Panc1 (cell line): Measurements from ENCODE around the gene NUBP1. TPM values are rescaled to one million over a fixed set of nuclear protein-coding genes. Genes with fewer than 3 reads are reported as not detected.

ENCODE experiments used
- ATAC-seq: fragments of 200-7000 bp; cut with Tn5 transposase; 2 replicates; pipeline ENCODE4 v1.9.1; 2020; ENCODE audit warnings: mild to moderate bottlenecking, moderate library complexity
- BruUV-seq: library from RNA; stranded (reverse); fragments of 400-500 nt; replicated peaks from 2 replicates; lab custom pipeline; 2021; lab: Mats Ljungman, UMichigan
- CTCF ChIA-PET: fragments of 300-600 bp; sonication (Branson Sonifier 250); formaldehyde crosslinking; loops from one replicate; lab custom pipeline; 2022; ENCODE audit warnings: antibody characterized with exemption; lab: Charles Lee
- POLR2A ChIA-PET: fragments of 300-600 bp; sonication (Branson Sonifier 250); formaldehyde crosslinking; loops from one replicate; lab custom pipeline; 2022; ENCODE audit warnings: antibody characterized with exemption; lab: Charles Lee
- DNase-seq: peaks from one replicate; pipeline ENCODE4 v3.0.0-alpha.2; 2010; ENCODE audit warnings: low read depth, low spot score
- H3K27ac ChIP-seq: 2 replicates; pipeline ENCODE4 v1.5.1; 2011; ENCODE audit warnings: mild to moderate bottlenecking, low read length, inconsistent platforms
- H3K27me3 ChIP-seq: fragments of 200-500 bp; sonication (Bioruptor generic); 2 replicates; pipeline ENCODE4 v1.6.0; 2014; ENCODE audit warnings: low read length, inconsistent platforms; ENCODE audit not compliant: control insufficient read depth, insufficient read depth
- H3K36me3 ChIP-seq: fragments of 200-500 bp; sonication (Bioruptor generic); 2 replicates; pipeline ENCODE4 v1.5.1; 2014; ENCODE audit warnings: inconsistent platforms, mild to moderate bottlenecking, low read length, moderate library complexity; ENCODE audit not compliant: control insufficient read depth, insufficient read depth
- H3K4me1 ChIP-seq: 2 replicates; pipeline ENCODE4 v1.5.1; 2011; ENCODE audit warnings: inconsistent platforms, mild to moderate bottlenecking, low read length, moderate library complexity; ENCODE audit not compliant: control insufficient read depth, insufficient read depth
- H3K4me3 ChIP-seq, 2 experiments: 2 replicates each; pipeline ENCODE4 v1.5.1; 2011 to 2012; ENCODE audit warnings: low read depth in 2 of 2, low read length in 2 of 2, mild to moderate bottlenecking in 2 of 2, inconsistent platforms in 1 of 2, moderate library complexity in 1 of 2
- H3K9me3 ChIP-seq: fragments of 200-500 bp; sonication (Bioruptor generic); 2 replicates; pipeline ENCODE4 v1.5.1; 2014; ENCODE audit warnings: low read depth, mild to moderate bottlenecking, inconsistent platforms, low read length, moderate library complexity; ENCODE audit not compliant: control insufficient read depth, insufficient read depth
- POLR2AphosphoS5 ChIP-seq: IDR thresholded peaks from 2 replicates; pipeline ENCODE4 v1.6.1; 2012; ENCODE audit warnings: mild to moderate bottlenecking, low read depth, low read length, moderate library complexity
- SIN3A ChIP-seq: IDR thresholded peaks from 2 replicates; pipeline ENCODE4 v1.6.1; 2012; ENCODE audit warnings: low read depth, mild to moderate bottlenecking, low read length, moderate library complexity, borderline replicate concordance; ENCODE audit not compliant: insufficient read depth
- TCF7L2 ChIP-seq: IDR thresholded peaks from 2 replicates; pipeline ENCODE4 v1.6.1; 2011; ENCODE audit warnings: mild to moderate bottlenecking, low read depth, low read length, inconsistent platforms
- in situ Hi-C: cut with HindIII; loops from 2 replicates; pipeline ENCODE4 v1.10.0; 2016; ENCODE audit warnings: low sequenced_read_pairs, low pct_unique_long_range_greater_than_20kb
- intact Hi-C: fragments of 100-400 bp; cut with micrococcal nuclease; formaldehyde crosslinking; loops from one replicate; pipeline ENCODE4 v1.10.0; 2022; ENCODE audit not compliant: unreplicated experiment
- total RNA-seq: library from RNA; stranded (reverse); gene quantifications from one replicate; pipeline ENCODE4 v1.2.1, GENCODE V29; 2021; ENCODE audit not compliant: unreplicated experiment
- TF ChIP-seq, protein P1 (sequence below), 2 experiments: IDR thresholded peaks; 2 replicates each; pipeline ENCODE4 v1.6.1; 2011 to 2012; ENCODE audit warnings: low read depth in 2 of 2, control low read depth in 1 of 2, low read length in 1 of 2, mild to moderate bottlenecking in 1 of 2, moderate library complexity in 1 of 2; ENCODE audit not compliant: insufficient read depth in 1 of 2
- TF ChIP-seq, protein P2 (sequence below): fragments of 450-650 bp; IDR thresholded peaks from 2 replicates; pipeline ENCODE4 v1.5.1; 2017; ENCODE audit warnings: mild to moderate bottlenecking

NUBP1 gene
- total RNA-seq, 1 experiment from 2014 or later = 27.5 TPM

DNA sequence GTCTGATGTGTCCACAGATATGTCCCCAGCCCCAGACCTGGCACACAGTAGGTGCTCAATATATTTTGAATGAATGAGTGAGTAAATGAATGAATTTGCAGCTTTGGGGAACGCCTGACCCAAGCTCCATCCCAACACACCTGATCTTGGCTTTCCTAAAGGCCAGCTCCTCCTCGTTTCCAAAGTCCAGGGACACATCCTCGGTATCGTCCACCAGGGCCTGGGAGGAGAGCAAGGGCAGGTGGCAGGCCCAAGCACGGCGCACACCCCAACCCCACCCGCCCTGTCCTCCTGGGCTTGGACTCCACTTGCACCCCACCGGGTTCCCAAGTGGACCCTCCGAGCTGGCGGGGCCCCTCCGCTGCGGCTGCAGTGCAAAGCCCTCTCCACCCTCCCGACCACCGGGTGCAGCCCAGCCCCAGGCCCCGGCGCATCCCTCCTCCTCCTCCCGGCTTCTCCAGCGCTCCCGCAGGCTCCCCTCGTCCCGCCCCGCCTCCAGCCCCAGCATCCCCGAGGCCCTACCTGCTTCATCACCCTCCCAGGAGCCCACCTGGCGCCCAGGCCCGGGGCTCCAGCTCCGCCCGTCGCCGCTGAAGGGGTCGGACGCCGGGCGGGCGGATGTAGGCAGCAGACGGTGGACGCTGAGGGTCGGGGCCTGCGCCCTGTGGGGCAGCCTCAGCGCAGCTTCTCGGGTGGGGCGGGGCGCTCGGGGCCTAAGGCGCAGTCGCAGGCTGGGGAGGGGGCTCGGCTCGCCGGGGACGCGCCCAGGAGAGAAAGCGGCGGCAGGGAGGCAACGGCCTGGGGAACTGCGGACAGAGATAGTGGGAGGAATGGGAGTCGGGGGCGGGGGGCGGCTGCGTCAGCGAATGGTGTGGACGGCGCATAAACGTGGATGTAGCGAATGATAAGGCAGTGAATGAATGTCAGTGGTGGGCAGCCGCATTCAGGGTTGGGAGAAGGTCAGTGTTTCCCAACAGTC, 74.6 kb downstream of the NUBP1 start, which contains the start of gene TVP23A:
TVP23A (minus strand) TSS at position 832 of the 979 bp plus-strand sequence; CDS start at position 531, 301 bp downstream.
- ChIA-PET CTCF (no interaction called here), POLR2A (interaction anchor here (0.6 kb wide), 1 partner anchor 30 kb away, joined by 3 read pairs; no protein-coding TSS in a partner anchor)
- no peaks in the 10 kb centered on the region for H3K36me3 ChIP-seq
- H3K27ac ChIP-seq = no peak within 1 kb of the TSS
- H3K4me1 ChIP-seq = no peaks in the 10 kb centered on the region
- DNase-seq = no peak
- TF ChIP-seq SIN3A (no peak), TCF7L2 (no peak), POLR2AphosphoS5 (no peak)
- TF ChIP-seq, protein P1, sequence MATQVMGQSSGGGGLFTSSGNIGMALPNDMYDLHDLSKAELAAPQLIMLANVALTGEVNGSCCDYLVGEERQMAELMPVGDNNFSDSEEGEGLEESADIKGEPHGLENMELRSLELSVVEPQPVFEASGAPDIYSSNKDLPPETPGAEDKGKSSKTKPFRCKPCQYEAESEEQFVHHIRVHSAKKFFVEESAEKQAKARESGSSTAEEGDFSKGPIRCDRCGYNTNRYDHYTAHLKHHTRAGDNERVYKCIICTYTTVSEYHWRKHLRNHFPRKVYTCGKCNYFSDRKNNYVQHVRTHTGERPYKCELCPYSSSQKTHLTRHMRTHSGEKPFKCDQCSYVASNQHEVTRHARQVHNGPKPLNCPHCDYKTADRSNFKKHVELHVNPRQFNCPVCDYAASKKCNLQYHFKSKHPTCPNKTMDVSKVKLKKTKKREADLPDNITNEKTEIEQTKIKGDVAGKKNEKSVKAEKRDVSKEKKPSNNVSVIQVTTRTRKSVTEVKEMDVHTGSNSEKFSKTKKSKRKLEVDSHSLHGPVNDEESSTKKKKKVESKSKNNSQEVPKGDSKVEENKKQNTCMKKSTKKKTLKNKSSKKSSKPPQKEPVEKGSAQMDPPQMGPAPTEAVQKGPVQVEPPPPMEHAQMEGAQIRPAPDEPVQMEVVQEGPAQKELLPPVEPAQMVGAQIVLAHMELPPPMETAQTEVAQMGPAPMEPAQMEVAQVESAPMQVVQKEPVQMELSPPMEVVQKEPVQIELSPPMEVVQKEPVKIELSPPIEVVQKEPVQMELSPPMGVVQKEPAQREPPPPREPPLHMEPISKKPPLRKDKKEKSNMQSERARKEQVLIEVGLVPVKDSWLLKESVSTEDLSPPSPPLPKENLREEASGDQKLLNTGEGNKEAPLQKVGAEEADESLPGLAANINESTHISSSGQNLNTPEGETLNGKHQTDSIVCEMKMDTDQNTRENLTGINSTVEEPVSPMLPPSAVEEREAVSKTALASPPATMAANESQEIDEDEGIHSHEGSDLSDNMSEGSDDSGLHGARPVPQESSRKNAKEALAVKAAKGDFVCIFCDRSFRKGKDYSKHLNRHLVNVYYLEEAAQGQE (IDR thresholded peaks at IDR 0.05; ENCODE audit: insufficient read depth in 1 of 2, low read depth in 2 of 2, low read length in 1 of 2) = no peak
- TF ChIP-seq, protein P2, sequence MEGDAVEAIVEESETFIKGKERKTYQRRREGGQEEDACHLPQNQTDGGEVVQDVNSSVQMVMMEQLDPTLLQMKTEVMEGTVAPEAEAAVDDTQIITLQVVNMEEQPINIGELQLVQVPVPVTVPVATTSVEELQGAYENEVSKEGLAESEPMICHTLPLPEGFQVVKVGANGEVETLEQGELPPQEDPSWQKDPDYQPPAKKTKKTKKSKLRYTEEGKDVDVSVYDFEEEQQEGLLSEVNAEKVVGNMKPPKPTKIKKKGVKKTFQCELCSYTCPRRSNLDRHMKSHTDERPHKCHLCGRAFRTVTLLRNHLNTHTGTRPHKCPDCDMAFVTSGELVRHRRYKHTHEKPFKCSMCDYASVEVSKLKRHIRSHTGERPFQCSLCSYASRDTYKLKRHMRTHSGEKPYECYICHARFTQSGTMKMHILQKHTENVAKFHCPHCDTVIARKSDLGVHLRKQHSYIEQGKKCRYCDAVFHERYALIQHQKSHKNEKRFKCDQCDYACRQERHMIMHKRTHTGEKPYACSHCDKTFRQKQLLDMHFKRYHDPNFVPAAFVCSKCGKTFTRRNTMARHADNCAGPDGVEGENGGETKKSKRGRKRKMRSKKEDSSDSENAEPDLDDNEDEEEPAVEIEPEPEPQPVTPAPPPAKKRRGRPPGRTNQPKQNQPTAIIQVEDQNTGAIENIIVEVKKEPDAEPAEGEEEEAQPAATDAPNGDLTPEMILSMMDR = no peak
- in situ Hi-C loops = no loop called here
- H3K4me3 ChIP-seq = no peak within 1 kb of the TSS
- no peaks in the 10 kb centered on the region for H3K9me3 ChIP-seq
- no peak for ATAC-seq
- no peaks in the 10 kb centered on the region for H3K27me3 ChIP-seq
- intact Hi-C loops = no loop called here
- no TSS peak for BruUV-seq

Other genes starting within 250 kb of the NUBP1 start
- gene EMP2, start 163.2 kb upstream of the NUBP1 start, total RNA-seq = 13.8 TPM
- gene TEKT5, start 48.9 kb upstream of the NUBP1 start, total RNA-seq = not detected
- gene TVP23A, start 75.0 kb downstream of the NUBP1 start, total RNA-seq = not detected
- gene CIITA, start 133.4 kb downstream of the NUBP1 start, total RNA-seq = 0.41 TPM
- 32.2 TPM for gene DEXI, start 198.6 kb downstream of the NUBP1 start, total RNA-seq
- gene CLEC16A, start 200.7 kb downstream of the NUBP1 start, total RNA-seq = 21.0 TPM